Uterus (tissue), 4 donors: ENCODE data around the gene PTPRN2. TPM values are rescaled to one million over a fixed set of nuclear protein-coding genes. Genes with fewer than 3 reads are reported as not detected.

ENCODE experiments used
- DNase-seq, 2 donors: peaks; one replicate each; pipeline ENCODE4 v3.0.0-alpha.2; 2019 to 2020
- H3K27ac ChIP-seq, 2 donors: fragments of 200-600 bp; sonication (generic); 1 replicate in 1 of 2; 2 replicates in 1 of 2; pipeline ENCODE4 v1.5.1; 2016 to 2018
- H3K27me3 ChIP-seq, 2 donors: fragments of 200-600 bp; sonication (generic); one replicate each; pipeline ENCODE4 v1.5.1; 2018 to 2019; ENCODE audit warnings: control low read depth in 1 of 2
- H3K36me3 ChIP-seq, 2 donors: fragments of 200-600 bp; sonication (generic); one replicate each; pipeline ENCODE4 v1.5.1; 2019; ENCODE audit warnings: control low read depth in 1 of 2
- H3K4me1 ChIP-seq, 2 donors: fragments of 200-600 bp; sonication (generic); one replicate each; pipeline ENCODE4 v1.5.1; 2018 to 2019; ENCODE audit warnings: control low read depth in 1 of 2
- H3K4me3 ChIP-seq, 2 donors: fragments of 200-600 bp; sonication (generic); 1 replicate in 1 of 2; 2 replicates in 1 of 2; pipeline ENCODE4 v1.5.1; 2018 to 2019; ENCODE audit warnings: mild to moderate bottlenecking in 1 of 2
- H3K9me3 ChIP-seq, 2 donors: fragments of 200-600 bp; sonication (generic); one replicate each; pipeline ENCODE4 v1.5.1; 2019; ENCODE audit warnings: control low read depth in 1 of 2
- CTCF ChIP-seq, 4 experiments: fragments of 200-600 bp in 2 of 4; fragments of 450-650 bp in 2 of 4; sonication (generic) in 2 of 4; IDR thresholded peaks; one replicate each; pipeline ENCODE4 v1.5.1; 2016 to 2019; ENCODE audit warnings: antibody characterized with exemption in 4 of 4, mild to moderate bottlenecking in 2 of 4, moderate library complexity in 1 of 4
- POLR2A ChIP-seq, 2 donors: fragments of 450-650 bp; IDR thresholded peaks; one replicate each; pipeline ENCODE4 v1.6.1; 2016; ENCODE audit warnings: antibody characterized with exemption in 2 of 2, mild to moderate bottlenecking in 1 of 2, moderate library complexity in 1 of 2
- intact Hi-C: fragments of 100-400 bp; cut with DNase I; formaldehyde crosslinking; loops from one replicate; pipeline ENCODE4 v1.15.1; 2023; ENCODE audit warnings: low total_unique reads
- total RNA-seq, 4 donors: library from RNA; depleted of rRNA in 3 of 4; stranded (reverse); fragments of >200 nt in 3 of 4; gene quantifications; one replicate each; pipeline versions ENCODE4 v1.1.0 to v1.2.4, GENCODE V29; 2014 to 2023
- donor health status: DM: yes; HTN: yes; CAD: no.

The PTPRN2 gene
- total RNA-seq, 4 donors from 2014 or later, result 1.2 to 5.2 (median 2.3) TPM

GRCh38 chr7:157998884-157999552 lies 588.6 kb downstream of the PTPRN2 start:
- intact Hi-C loops, result no loop called here

GRCh38 chr7:157997471-157997870 lies 590.2 kb downstream of the PTPRN2 start:
- Histone ChIP-seq H3K27ac (no peak overlapping the region), H3K36me3 (no peaks in the 10 kb centered on the region), H3K4me1 (no peaks in the 10 kb centered on the region), H3K27me3 (no peaks in the 10 kb centered on the region), H3K9me3 (no peaks in the 10 kb centered on the region), H3K4me3 (no peak overlapping the region)
- intact Hi-C loops, result no loop called here
- TF ChIP-seq POLR2A (IDR thresholded peaks at IDR 0.05) (no peak), CTCF (IDR thresholded peaks at IDR 0.05) (no peak)
- DNase-seq, result no peak

More at GRCh38 chr7:157998884-157999552, 588.6 kb downstream of the PTPRN2 start:
- Histone ChIP-seq H3K27me3 (no peaks in the 10 kb centered on the region), H3K36me3 (no peaks in the 10 kb centered on the region), H3K27ac (no peak overlapping the region), H3K4me1 (no peaks in the 10 kb centered on the region), H3K4me3 (no peak overlapping the region), H3K9me3 (no peaks in the 10 kb centered on the region)
- TF ChIP-seq CTCF (IDR thresholded peaks at IDR 0.05) (no peak), POLR2A (IDR thresholded peaks at IDR 0.05) (no peak)
- no peak for DNase-seq

- no peak overlapping the region for H3K4me3 ChIP-seq
- intact Hi-C loops, result no loop called here
- no peaks in the 10 kb centered on the region for H3K27me3 ChIP-seq
- no peaks in the 10 kb centered on the region for H3K9me3 ChIP-seq
- no peak for DNase-seq
- H3K4me1 ChIP-seq, result no peaks in the 10 kb centered on the region
- no peak for TF ChIP-seq POLR2A (IDR thresholded peaks at IDR 0.05)
- no peak for TF ChIP-seq CTCF (IDR thresholded peaks at IDR 0.05)
- H3K36me3 ChIP-seq, result no peaks in the 10 kb centered on the region
- H3K27ac ChIP-seq, result no peak overlapping the region
Observed at GRCh38 chr7:157997080-157997440, 590.6 kb downstream of the PTPRN2 start.

DNA sequence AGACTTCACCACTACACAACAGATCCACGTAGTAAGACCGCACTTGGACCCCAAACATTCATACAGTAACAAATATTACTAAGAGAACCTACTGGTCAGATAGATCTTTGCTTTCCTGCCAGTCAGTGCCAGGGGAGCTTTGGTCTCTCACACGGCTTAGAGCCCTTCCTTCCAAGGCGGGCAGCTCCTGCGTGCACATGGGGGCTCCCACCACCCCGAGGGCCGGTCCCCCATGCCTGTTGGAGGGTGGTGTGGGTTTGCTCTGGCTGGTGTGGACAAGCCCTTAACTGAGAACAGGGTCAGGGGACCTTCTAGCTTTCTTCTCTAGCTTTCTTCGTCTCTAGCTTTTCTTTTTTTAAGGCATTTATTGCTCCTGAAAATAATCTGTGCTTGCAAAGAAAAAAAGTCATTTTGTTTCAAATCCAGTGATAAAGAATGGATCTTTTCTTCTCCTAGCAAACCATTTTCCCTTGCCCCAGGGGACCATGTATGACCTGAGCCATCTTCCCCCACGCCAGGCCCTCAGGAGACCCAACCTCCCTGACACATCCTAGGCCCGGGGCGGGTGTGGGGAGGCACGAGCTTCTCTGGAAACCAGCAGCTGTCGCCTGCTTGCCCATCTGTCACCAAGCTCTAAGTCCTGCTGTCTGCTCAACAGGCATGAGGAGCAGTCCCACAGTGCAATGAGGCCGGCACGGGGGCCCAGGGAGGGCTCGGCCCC lies 591.1 kb downstream of the PTPRN2 start:
- DNase-seq, result no peak
- no peak overlapping the region for H3K4me3 ChIP-seq
- H3K36me3 ChIP-seq, result no peaks in the 10 kb centered on the region
- no peaks in the 10 kb centered on the region for H3K9me3 ChIP-seq
- no peak overlapping the region for H3K27ac ChIP-seq
- H3K4me1 ChIP-seq, result no peaks in the 10 kb centered on the region
- intact Hi-C loops, result no loop called here
- TF ChIP-seq POLR2A (IDR thresholded peaks at IDR 0.05) (no peak), CTCF (IDR thresholded peaks at IDR 0.05) (no peak)
- H3K27me3 ChIP-seq, result no peaks in the 10 kb centered on the region

GRCh38 chr7:157995815-157996214 lies 591.8 kb downstream of the PTPRN2 start:
- Histone ChIP-seq H3K9me3 (no peaks in the 10 kb centered on the region), H3K4me1 (no peaks in the 10 kb centered on the region), H3K27me3 (no peaks in the 10 kb centered on the region), H3K36me3 (no peaks in the 10 kb centered on the region), H3K27ac (no peak overlapping the region), H3K4me3 (no peak overlapping the region)
- TF ChIP-seq CTCF (IDR thresholded peaks at IDR 0.05) (no peak), POLR2A (IDR thresholded peaks at IDR 0.05) (no peak)
- intact Hi-C loops, result no loop called here
- no peak for DNase-seq
